K562 (cell line): ENCODE measurements around the gene ZNF440. TPM values are rescaled to one million over a fixed set of nuclear protein-coding genes. Genes with fewer than 3 reads are reported as not detected.

Experiments used
- CBFA2T3 ChIP-seq: fragments of 450-650 bp; IDR thresholded peaks from 2 replicates; pipeline ENCODE4 v1.6.1; 2017
- CREB1 ChIP-seq, 2 experiments: sonication (generic) in 1 of 2; formaldehyde crosslinking in 1 of 2; IDR thresholded peaks; 2 replicates each; pipeline versions ENCODE4 v1.6.1 to v1.8.0; 2012 to 2022; ENCODE audit warnings: inconsistent platforms in 1 of 2, mild to moderate bottlenecking in 1 of 2, missing genetic modification reagents in 1 of 2, moderate library complexity in 1 of 2
- ELF4 ChIP-seq: fragments of 450-650 bp; formaldehyde crosslinking; IDR thresholded peaks from 2 replicates; pipeline ENCODE4 v1.4.0; 2022; ENCODE audit warnings: missing genetic modification characterization
- ERF ChIP-seq: fragments of 450-650 bp; formaldehyde crosslinking; IDR thresholded peaks from 2 replicates; pipeline ENCODE4 v1.4.0; 2020; ENCODE audit warnings: mild to moderate bottlenecking, mixed read lengths
- LEF1 ChIP-seq: fragments of 450-650 bp; IDR thresholded peaks from 2 replicates; pipeline ENCODE4 v1.6.1; 2016; ENCODE audit warnings: mild to moderate bottlenecking
- MBD2 ChIP-seq: sonication (generic); IDR thresholded peaks from 2 replicates; pipeline ENCODE4 v1.6.1; 2016; ENCODE audit warnings: low read depth, borderline replicate concordance
- MCM3 ChIP-seq: fragments of 450-650 bp; IDR thresholded peaks from 2 replicates; pipeline ENCODE4 v1.6.1; 2016
- MEIS2 ChIP-seq: fragments of 450-650 bp; IDR thresholded peaks from 2 replicates; pipeline ENCODE4 v1.6.1; 2014; ENCODE audit warnings: mild to moderate bottlenecking; ENCODE audit not compliant: partially characterized antibody
- NFRKB ChIP-seq: fragments of 450-650 bp; IDR thresholded peaks from 2 replicates; pipeline ENCODE4 v1.6.1; 2016; ENCODE audit warnings: low read depth
- NR2C1 ChIP-seq, 2 experiments: fragments of 450-650 bp; IDR thresholded peaks; 2 replicates each; pipeline ENCODE4 v1.6.1; 2017; ENCODE audit warnings: mild to moderate bottlenecking in 2 of 2, antibody characterized with exemption in 1 of 2, inconsistent platforms in 1 of 2, missing compliant biosample characterization in 1 of 2, missing genetic modification characterization in 1 of 2
- PML ChIP-seq: IDR thresholded peaks from 2 replicates; pipeline ENCODE4 v1.6.1; 2012; ENCODE audit warnings: low read length, inconsistent platforms
- SOX6 ChIP-seq: fragments of 450-650 bp; IDR thresholded peaks from 2 replicates; pipeline ENCODE4 v1.6.1; 2014; ENCODE audit warnings: mild to moderate bottlenecking
- TBP ChIP-seq: optimal IDR thresholded peaks from 2 replicates; pipeline ENCODE3; 2011; ENCODE audit warnings: low read depth, low read length, improper control_type of control experiment
- ZBTB17 ChIP-seq: fragments of 450-650 bp; formaldehyde crosslinking; IDR thresholded peaks from 2 replicates; pipeline ENCODE4 v1.4.0; 2020; ENCODE audit warnings: mild to moderate bottlenecking
- ZFX ChIP-seq: sonication (generic); formaldehyde crosslinking; IDR thresholded peaks from 2 replicates; pipeline ENCODE4 v1.8.0; 2022; ENCODE audit warnings: mild to moderate bottlenecking, missing genetic modification reagents, moderate library complexity
- ZNF347 ChIP-seq: fragments of 450-650 bp; formaldehyde crosslinking; IDR thresholded peaks from 2 replicates; pipeline ENCODE4 v1.4.0; 2020; ENCODE audit warnings: low read depth, mild to moderate bottlenecking, moderate library complexity
- polyA plus RNA-seq, 8 experiments: library from polyadenylated mRNA; depleted of rRNA in 4 of 8; stranded (reverse) in 5 of 8; unstranded in 3 of 8; fragments of >200 nt; fragmentation: Nextera tagmentation in 2 of 8; fragmentation: Illumina TruSeq in 1 of 8; extraction: Ambion mirVana in 2 of 8; extraction: Trizol in 1 of 8; gene quantifications; 2 replicates each; pipeline versions ENCODE4 v1.2.1 to v1.2.3, GENCODE V29; 2011 to 2014; ENCODE audit warnings: inconsistent platforms in 1 of 8, missing spikeins in 1 of 8
- total RNA-seq, 7 experiments: library from RNA; depleted of rRNA in 6 of 7; stranded (reverse); fragments of >200 nt in 6 of 7; fragmentation: Illumina TruSeq in 2 of 7; extraction: Trizol in 2 of 7; gene quantifications; 2 replicates each; pipeline versions ENCODE4 v1.2.1 to v1.2.3, GENCODE V29; 2011 to 2021; ENCODE audit warnings: low replicate concordance in 1 of 7
- TF ChIP-seq, protein P1 (sequence below): sonication (generic); formaldehyde crosslinking; IDR thresholded peaks from 2 replicates; pipeline ENCODE4 v1.8.0; 2022; ENCODE audit warnings: missing genetic modification reagents, mild to moderate bottlenecking, moderate library complexity, borderline replicate concordance
- TF ChIP-seq, protein P2 (sequence below): fragments of 250-450 bp; sonication (Bioruptor Pico); IDR thresholded peaks from 2 replicates; pipeline ENCODE4 v1.4.0; 2020; ENCODE audit warnings: mild to moderate bottlenecking, moderate library complexity
- TF ChIP-seq, protein P3 (sequence below): fragments of 250-450 bp; sonication (Bioruptor Pico); IDR thresholded peaks from 2 replicates; pipeline ENCODE4 v1.5.0; 2021
- TF ChIP-seq, protein P4 (sequence below): sonication (generic); formaldehyde crosslinking; IDR thresholded peaks from 2 replicates; pipeline ENCODE4 v1.8.1; 2023; ENCODE audit warnings: mild to moderate bottlenecking, missing genetic modification reagents

The ZNF440 gene
- total and polyA plus RNA-seq, 9 of the 15 experiments (the other 6 are each of a cell fraction or from before 2014, with no cell fraction given) = 5.9 to 32.6 (median 13.4) TPM

DNA sequence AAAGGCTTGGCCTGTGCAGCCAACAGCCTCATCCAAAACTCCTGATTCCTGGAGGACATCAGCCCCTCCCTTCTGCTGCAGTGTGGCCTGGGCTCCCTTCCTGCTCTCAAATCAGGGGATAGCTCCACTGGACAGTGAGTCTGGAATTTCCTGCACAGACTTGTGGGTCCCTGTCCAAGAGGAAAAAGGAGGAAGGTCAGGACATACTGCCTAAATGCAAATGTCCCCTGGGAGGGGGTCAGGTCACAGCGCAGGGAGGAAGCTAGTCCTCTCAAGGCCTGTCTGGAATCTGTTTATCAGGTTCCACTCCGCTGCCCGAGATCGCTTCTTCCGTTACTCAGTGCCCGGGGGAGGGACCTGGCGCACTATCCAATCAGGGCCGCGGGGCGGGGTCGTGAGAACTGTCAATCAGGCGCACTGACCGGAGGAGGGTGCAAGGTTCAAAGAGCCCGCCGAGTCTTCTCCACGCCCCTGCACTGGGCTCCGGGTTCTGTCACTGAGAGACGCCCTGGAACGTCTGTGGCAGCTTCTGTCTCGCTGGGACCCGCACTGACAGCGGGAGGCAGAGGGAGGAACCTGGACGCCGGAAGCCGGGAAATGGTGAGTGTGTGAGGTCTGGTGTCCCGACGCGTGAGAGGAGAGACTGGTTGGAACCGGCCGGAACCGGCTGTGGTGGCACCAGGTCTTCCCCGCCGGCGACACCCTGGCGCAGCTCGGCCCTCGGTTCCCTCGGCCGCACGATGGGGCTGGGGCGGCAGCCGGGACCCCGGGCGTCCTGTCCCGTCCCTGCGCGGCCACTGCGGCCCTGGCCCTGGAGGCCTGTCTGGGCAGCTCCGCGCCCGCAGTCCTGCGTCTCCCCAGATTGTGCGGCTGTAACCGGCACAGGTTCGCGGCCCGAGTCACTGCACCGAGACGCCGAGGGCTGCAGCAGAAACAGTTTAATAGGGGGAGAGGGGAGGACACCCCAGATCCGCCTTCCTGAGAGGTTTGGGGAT, 47.2 kb upstream of the ZNF440 start, which contains the start of gene ZNF441 (continued):
- TF ChIP-seq MBD2 (peak; percentile 85), ZBTB17 (CRISPR knock-in tag) (peak; percentile 31; the same call in 1 of the 2 replicates), CBFA2T3 (0 out of 2 replicates have a peak, but pooled peaks have one; percentile 29), ZFX (CRISPR knock-in tag) (peak; percentile 89), MEIS2 (peak; percentile 86), NFRKB (0 out of 2 replicates have a peak, but pooled peaks have one; percentile 18), SOX6 (peak; percentile 65), NR2C1 (IDR thresholded peaks at IDR 0.05) (peak; percentile 74), NR2C1 (tag; IDR thresholded peaks at IDR 0.05) (peak; percentile 47), ELF4 (CRISPR knock-in tag) (peak; percentile 50; the same call in 1 of the 2 replicates), CREB1 (IDR thresholded peaks at IDR 0.05) (no peak), CREB1 (CRISPR knock-in tag; IDR thresholded peaks at IDR 0.05) (peak; percentile 56; the same call in 1 of the 2 replicates), ERF (CRISPR knock-in tag) (peak; percentile 91), MCM3 (no peak), PML (peak; percentile 81; the same call in 1 of the 2 replicates), ZNF347 (CRISPR knock-in tag) (no peak), LEF1 (peak; percentile 72; the same call in 1 of the 2 replicates), TBP (peak; percentile 64)
- TF ChIP-seq, protein P1, sequence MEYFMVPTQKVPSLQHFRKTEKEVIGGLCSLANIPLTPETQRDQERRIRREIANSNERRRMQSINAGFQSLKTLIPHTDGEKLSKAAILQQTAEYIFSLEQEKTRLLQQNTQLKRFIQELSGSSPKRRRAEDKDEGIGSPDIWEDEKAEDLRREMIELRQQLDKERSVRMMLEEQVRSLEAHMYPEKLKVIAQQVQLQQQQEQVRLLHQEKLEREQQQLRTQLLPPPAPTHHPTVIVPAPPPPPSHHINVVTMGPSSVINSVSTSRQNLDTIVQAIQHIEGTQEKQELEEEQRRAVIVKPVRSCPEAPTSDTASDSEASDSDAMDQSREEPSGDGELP (CRISPR knock-in tag) = peak; percentile 77
- TF ChIP-seq, protein P2, sequence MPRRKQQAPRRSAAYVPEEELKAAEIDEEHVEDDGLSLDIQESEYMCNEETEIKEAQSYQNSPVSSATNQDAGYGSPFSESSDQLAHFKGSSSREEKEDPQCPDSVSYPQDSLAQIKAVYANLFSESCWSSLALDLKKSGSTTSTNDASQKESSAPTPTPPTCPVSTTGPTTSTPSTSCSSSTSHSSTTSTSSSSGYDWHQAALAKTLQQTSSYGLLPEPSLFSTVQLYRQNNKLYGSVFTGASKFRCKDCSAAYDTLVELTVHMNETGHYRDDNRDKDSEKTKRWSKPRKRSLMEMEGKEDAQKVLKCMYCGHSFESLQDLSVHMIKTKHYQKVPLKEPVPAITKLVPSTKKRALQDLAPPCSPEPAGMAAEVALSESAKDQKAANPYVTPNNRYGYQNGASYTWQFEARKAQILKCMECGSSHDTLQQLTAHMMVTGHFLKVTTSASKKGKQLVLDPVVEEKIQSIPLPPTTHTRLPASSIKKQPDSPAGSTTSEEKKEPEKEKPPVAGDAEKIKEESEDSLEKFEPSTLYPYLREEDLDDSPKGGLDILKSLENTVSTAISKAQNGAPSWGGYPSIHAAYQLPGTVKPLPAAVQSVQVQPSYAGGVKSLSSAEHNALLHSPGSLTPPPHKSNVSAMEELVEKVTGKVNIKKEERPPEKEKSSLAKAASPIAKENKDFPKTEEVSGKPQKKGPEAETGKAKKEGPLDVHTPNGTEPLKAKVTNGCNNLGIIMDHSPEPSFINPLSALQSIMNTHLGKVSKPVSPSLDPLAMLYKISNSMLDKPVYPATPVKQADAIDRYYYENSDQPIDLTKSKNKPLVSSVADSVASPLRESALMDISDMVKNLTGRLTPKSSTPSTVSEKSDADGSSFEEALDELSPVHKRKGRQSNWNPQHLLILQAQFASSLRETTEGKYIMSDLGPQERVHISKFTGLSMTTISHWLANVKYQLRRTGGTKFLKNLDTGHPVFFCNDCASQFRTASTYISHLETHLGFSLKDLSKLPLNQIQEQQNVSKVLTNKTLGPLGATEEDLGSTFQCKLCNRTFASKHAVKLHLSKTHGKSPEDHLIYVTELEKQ (CRISPR knock-in tag) = no peak
- TF ChIP-seq, protein P3, sequence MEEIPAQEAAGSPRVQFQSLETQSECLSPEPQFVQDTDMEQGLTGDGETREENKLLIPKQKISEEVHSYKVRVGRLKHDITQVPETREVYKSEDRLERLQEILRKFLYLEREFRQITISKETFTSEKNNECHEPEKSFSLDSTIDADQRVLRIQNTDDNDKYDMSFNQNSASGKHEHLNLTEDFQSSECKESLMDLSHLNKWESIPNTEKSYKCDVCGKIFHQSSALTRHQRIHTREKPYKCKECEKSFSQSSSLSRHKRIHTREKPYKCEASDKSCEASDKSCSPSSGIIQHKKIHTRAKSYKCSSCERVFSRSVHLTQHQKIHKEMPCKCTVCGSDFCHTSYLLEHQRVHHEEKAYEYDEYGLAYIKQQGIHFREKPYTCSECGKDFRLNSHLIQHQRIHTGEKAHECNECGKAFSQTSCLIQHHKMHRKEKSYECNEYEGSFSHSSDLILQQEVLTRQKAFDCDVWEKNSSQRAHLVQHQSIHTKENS (CRISPR knock-in tag) = no peak
- TF ChIP-seq, protein P4, sequence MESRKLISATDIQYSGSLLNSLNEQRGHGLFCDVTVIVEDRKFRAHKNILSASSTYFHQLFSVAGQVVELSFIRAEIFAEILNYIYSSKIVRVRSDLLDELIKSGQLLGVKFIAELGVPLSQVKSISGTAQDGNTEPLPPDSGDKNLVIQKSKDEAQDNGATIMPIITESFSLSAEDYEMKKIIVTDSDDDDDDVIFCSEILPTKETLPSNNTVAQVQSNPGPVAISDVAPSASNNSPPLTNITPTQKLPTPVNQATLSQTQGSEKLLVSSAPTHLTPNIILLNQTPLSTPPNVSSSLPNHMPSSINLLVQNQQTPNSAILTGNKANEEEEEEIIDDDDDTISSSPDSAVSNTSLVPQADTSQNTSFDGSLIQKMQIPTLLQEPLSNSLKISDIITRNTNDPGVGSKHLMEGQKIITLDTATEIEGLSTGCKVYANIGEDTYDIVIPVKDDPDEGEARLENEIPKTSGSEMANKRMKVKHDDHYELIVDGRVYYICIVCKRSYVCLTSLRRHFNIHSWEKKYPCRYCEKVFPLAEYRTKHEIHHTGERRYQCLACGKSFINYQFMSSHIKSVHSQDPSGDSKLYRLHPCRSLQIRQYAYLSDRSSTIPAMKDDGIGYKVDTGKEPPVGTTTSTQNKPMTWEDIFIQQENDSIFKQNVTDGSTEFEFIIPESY (CRISPR knock-in tag) = 0 out of 2 replicates have a peak, but pooled peaks have one; percentile 22
